Right lobe of liver (tissue), 6 donors: ENCODE data around the gene ARL4C. TPM values are rescaled to one million over a fixed set of nuclear protein-coding genes. Genes with fewer than 3 reads are reported as not detected.

ENCODE experiments used
- ATAC-seq, 4 donors: fragments of 200-7000 bp; cut with Tn5 transposase; one replicate each; pipeline ENCODE4 v1.9.1; 2020; ENCODE audit warnings: mild to moderate bottlenecking in 4 of 4, moderate library complexity in 4 of 4
- DNase-seq, 3 donors: peaks; one replicate each; pipeline ENCODE4 v3.0.0-alpha.2; 2020
- H3K27ac ChIP-seq, 3 donors: fragments of 200-600 bp; one replicate each; pipeline ENCODE4 v1.8.0; 2022
- H3K27me3 ChIP-seq, 2 donors: fragments of 200-600 bp; one replicate each; pipeline ENCODE4 v1.8.0; 2022
- H3K36me3 ChIP-seq, 4 donors: fragments of 200-600 bp; sonication (generic) in 1 of 4; one replicate each; pipeline versions ENCODE4 v1.5.1 to v1.8.0; 2017 to 2022; ENCODE audit warnings: control low read depth in 1 of 4
- H3K4me1 ChIP-seq, 4 donors: fragments of 200-600 bp; sonication (generic) in 1 of 4; one replicate each; pipeline versions ENCODE4 v1.5.1 to v1.8.0; 2017 to 2022; ENCODE audit warnings: control low read depth in 1 of 4
- H3K4me3 ChIP-seq, 3 donors: fragments of 200-600 bp; one replicate each; pipeline ENCODE4 v1.8.0; 2022
- H3K9me3 ChIP-seq, 4 donors: fragments of 200-600 bp; sonication (generic) in 1 of 4; one replicate each; pipeline versions ENCODE4 v1.5.1 to v1.8.0; 2017 to 2022; ENCODE audit warnings: control low read depth in 1 of 4
- CTCF ChIP-seq, 4 donors: fragments of 200-600 bp in 3 of 4; fragments of 450-650 bp in 1 of 4; IDR thresholded peaks; one replicate each; pipeline versions ENCODE4 v1.5.1 to v1.8.0; 2016 to 2022; ENCODE audit warnings: antibody characterized with exemption in 4 of 4, mild to moderate bottlenecking in 2 of 4
- POLR2A ChIP-seq: fragments of 450-650 bp; IDR thresholded peaks from one replicate; pipeline ENCODE4 v1.6.1; 2017; ENCODE audit warnings: antibody characterized with exemption, mild to moderate bottlenecking
- WGBS: methylation state at CpG from one replicate; pipeline ENCODE4 v1.1.6; 2018; ENCODE audit warnings: low coverage, low lambda C conversion rate; ENCODE audit not compliant: insufficient coverage; ENCODE audit errors: missing lambda C conversion rate; 5-methylcytosine and 5-hydroxymethylcytosine counted together
- intact Hi-C, 2 donors: fragments of 100-400 bp; cut with DNase I; formaldehyde crosslinking; loops; one replicate each; pipeline versions ENCODE4 v1.11.2 to v1.14.1; 2022
- total RNA-seq, 6 experiments: library from RNA; depleted of rRNA in 2 of 6; stranded (reverse); fragments of >200 nt in 2 of 6; fragmentation: NEBNext Ultra II Directional in 3 of 6; extraction: Animal tissue kit (Norgen Biotek cat#: 25700) in 3 of 6; gene quantifications; one replicate each; pipeline versions ENCODE4 v1.1.0 to v1.2.4, GENCODE V29; 2016 to 2023
- donor health status: DM: no; HTN: yes; CAD: no.
- donor health status: DM: no; HTN: no; CAD: no.
- donor health status: DM: no; HTN: no; CAD: no.
- donor health status: DM: no; HTN: yes; CAD: no.
- donor health status: DM: no; HTN: yes; CAD: no.

The ARL4C gene
- total RNA-seq, 6 experiments from 2014 or later: 1.4 to 9.4 (median 2.5) TPM

- ATAC-seq: no peak
- intact Hi-C loops: no loop called here
Observed at GRCh38 chr2:234528410-234529148, 31.7 kb upstream of the ARL4C start.

GRCh38 chr2:234526711-234527110, 29.8 kb upstream of the ARL4C start:
- ATAC-seq (no peak), DNase-seq (no peak)
- H3K36me3 ChIP-seq: no peaks in the 10 kb centered on the region
- no peaks in the 10 kb centered on the region for H3K27me3 ChIP-seq
- no peak for TF ChIP-seq CTCF (IDR thresholded peaks at IDR 0.05)
- no peak for TF ChIP-seq POLR2A
- no peak overlapping the region for H3K27ac ChIP-seq
- no peak overlapping the region for H3K4me3 ChIP-seq
- H3K9me3 ChIP-seq: peaks cover 0 to 6% (median 0%) of the 10 kb centered on the region in 4 donors
- intact Hi-C loops: no loop called here
- WGBS: 77% methylated on average over 3 of the region's 3 CpGs
- no peaks in the 10 kb centered on the region for H3K4me1 ChIP-seq

More at GRCh38 chr2:234528410-234529148, 31.7 kb upstream of the ARL4C start:
- Histone ChIP-seq H3K27me3 (no peaks in the 10 kb centered on the region), H3K27ac (no peak overlapping the region), H3K9me3 (peaks cover 0 to 6% (median 0%) of the 10 kb centered on the region in 4 donors), H3K36me3 (no peaks in the 10 kb centered on the region), H3K4me3 (no peak overlapping the region), H3K4me1 (no peaks in the 10 kb centered on the region)
- DNase-seq: no peak
- no peak for TF ChIP-seq CTCF (IDR thresholded peaks at IDR 0.05)
- no peak for TF ChIP-seq POLR2A
- 63% methylated on average over 8 of the region's 8 CpGs for WGBS

- intact Hi-C loops: no loop called here
- Histone ChIP-seq H3K4me1 (no peaks in the 10 kb centered on the region), H3K27me3 (no peaks in the 10 kb centered on the region), H3K4me3 (no peak overlapping the region), H3K27ac (no peak overlapping the region), H3K36me3 (no peaks in the 10 kb centered on the region), H3K9me3 (peaks cover 0 to 6% (median 0%) of the 10 kb centered on the region in 4 donors)
- no peak for DNase-seq
- 89% methylated on average over 2 of the region's 2 CpGs for WGBS
- no peak for TF ChIP-seq CTCF (IDR thresholded peaks at IDR 0.05)
- no peak for TF ChIP-seq POLR2A
- no peak for ATAC-seq
Observed at GRCh38 chr2:234521536-234521935, 24.7 kb upstream of the ARL4C start.

- ATAC-seq: no peak
- 74% methylated on average over 4 of the region's 5 CpGs for WGBS
Observed at GRCh38 chr2:234518986-234519642, 22.2 kb upstream of the ARL4C start.

More at GRCh38 chr2:234518986-234519642, 22.2 kb upstream of the ARL4C start:
- Histone ChIP-seq H3K27me3 (no peaks in the 10 kb centered on the region), H3K9me3 (no peaks in the 10 kb centered on the region), H3K36me3 (no peaks in the 10 kb centered on the region), H3K4me1 (no peaks in the 10 kb centered on the region), H3K4me3 (no peak overlapping the region), H3K27ac (no peak overlapping the region)
- no peak for DNase-seq
- no peak for TF ChIP-seq CTCF (IDR thresholded peaks at IDR 0.05)
- no peak for TF ChIP-seq POLR2A
- intact Hi-C loops: no loop called here
